Gastroesophageal sphincter (tissue), 3 donors: ENCODE measurements around the gene PBX3.

Experiments used
- CTCF ChIP-seq, 4 experiments: fragments of 200-600 bp in 2 of 4; fragments of 450-650 bp in 2 of 4; sonication (generic) in 1 of 4; IDR thresholded peaks; one replicate each; pipeline ENCODE4 v1.5.1; 2017 to 2019; ENCODE audit warnings: antibody characterized with exemption in 4 of 4, mild to moderate bottlenecking in 2 of 4, moderate library complexity in 2 of 4
- EP300 ChIP-seq: sonication (generic); formaldehyde crosslinking; IDR thresholded peaks from one replicate; pipeline ENCODE4 v1.6.1; 2017; ENCODE audit warnings: antibody characterized with exemption, mild to moderate bottlenecking
- POLR2A ChIP-seq, 2 donors: fragments of 450-650 bp; IDR thresholded peaks; one replicate each; pipeline ENCODE4 v1.6.1; 2017; ENCODE audit warnings: antibody characterized with exemption in 2 of 2, mild to moderate bottlenecking in 2 of 2, moderate library complexity in 1 of 2
- POLR2AphosphoS5 ChIP-seq: sonication (generic); formaldehyde crosslinking; IDR thresholded peaks from one replicate; pipeline ENCODE4 v1.6.1; 2017; ENCODE audit warnings: antibody characterized with exemption

- TF ChIP-seq CTCF (IDR thresholded peaks at IDR 0.05) (no peak), POLR2A (IDR thresholded peaks at IDR 0.05) (no peak), POLR2AphosphoS5 (no peak), EP300 (no peak)
Observed at GRCh38 chr9:125990793-125991220, 243.6 kb downstream of the PBX3 start.
